ENCODE results near the gene ZSWIM6.

The ZSWIM6 gene

DNA sequence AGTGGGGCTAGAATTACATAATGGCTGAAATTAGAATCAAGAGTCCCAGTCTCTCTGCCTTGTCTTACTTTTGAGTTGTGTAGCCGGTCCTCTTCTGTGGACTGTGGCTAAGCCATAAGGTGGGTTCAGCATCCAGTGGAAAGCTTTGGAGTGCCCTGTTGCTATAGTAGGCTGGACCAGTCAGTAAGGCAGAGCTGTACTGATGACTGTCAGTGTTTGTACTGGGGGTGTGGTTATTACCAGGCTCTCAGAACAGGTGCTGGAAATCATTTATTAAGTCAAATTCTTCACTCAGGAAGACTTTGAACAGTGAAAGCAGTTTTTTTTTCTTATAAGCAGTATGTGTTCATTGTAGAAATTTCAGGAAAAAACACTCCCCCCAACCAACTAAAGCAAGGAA is 129.4 kb downstream of the ZSWIM6 start:
- Histone ChIP-seq H3K27me3 (replicated peaks; ENCODE audit: control insufficient read depth, insufficient read depth, low read length) (no peaks in the 10 kb centered on the region), H3K36me3 (ENCODE audit: control insufficient read depth, insufficient read depth, low read length) (no peaks in the 10 kb centered on the region), H3K4me3 (replicated peaks; ENCODE audit: low read depth, low read length) (no peak overlapping the region)
- DNase-seq (ENCODE audit: extremely low read depth, insufficient read length): no peak
- TF ChIP-seq, protein P1, sequence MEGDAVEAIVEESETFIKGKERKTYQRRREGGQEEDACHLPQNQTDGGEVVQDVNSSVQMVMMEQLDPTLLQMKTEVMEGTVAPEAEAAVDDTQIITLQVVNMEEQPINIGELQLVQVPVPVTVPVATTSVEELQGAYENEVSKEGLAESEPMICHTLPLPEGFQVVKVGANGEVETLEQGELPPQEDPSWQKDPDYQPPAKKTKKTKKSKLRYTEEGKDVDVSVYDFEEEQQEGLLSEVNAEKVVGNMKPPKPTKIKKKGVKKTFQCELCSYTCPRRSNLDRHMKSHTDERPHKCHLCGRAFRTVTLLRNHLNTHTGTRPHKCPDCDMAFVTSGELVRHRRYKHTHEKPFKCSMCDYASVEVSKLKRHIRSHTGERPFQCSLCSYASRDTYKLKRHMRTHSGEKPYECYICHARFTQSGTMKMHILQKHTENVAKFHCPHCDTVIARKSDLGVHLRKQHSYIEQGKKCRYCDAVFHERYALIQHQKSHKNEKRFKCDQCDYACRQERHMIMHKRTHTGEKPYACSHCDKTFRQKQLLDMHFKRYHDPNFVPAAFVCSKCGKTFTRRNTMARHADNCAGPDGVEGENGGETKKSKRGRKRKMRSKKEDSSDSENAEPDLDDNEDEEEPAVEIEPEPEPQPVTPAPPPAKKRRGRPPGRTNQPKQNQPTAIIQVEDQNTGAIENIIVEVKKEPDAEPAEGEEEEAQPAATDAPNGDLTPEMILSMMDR (IDR thresholded peaks at IDR 0.05; ENCODE audit: insufficient read depth, low read length, poor library complexity, severe bottlenecking): no peak

DNA sequence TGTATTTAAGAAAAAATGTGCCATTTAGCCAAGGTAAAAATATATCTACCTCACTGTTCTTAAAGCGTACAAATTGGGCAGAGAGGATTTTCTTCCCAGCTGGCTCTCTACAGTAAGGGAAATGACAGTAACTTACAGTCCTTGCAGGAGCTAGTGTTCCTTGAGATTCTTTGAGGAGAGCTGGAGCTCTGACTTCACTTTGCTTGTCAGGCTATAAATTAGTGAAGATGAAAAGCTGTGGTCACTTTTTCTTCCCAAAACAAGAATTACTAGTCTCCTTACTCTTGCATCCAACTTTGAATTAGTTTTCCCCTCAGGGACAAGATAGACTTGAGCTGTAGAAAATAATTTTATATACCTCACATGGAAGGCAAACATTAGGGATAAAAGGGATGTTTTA is 129.9 kb downstream of the ZSWIM6 start:
- H3K36me3 ChIP-seq (ENCODE audit: control insufficient read depth, insufficient read depth, low read length): no peaks in the 10 kb centered on the region
- no peaks in the 10 kb centered on the region for H3K27me3 ChIP-seq (replicated peaks; ENCODE audit: control insufficient read depth, insufficient read depth, low read length)
- no peak for DNase-seq (ENCODE audit: extremely low read depth, insufficient read length)
- TF ChIP-seq, protein P1 (IDR thresholded peaks at IDR 0.05; ENCODE audit: insufficient read depth, low read length, poor library complexity, severe bottlenecking): no peak
- no peak overlapping the region for H3K4me3 ChIP-seq (replicated peaks; ENCODE audit: low read depth, low read length)

DNA sequence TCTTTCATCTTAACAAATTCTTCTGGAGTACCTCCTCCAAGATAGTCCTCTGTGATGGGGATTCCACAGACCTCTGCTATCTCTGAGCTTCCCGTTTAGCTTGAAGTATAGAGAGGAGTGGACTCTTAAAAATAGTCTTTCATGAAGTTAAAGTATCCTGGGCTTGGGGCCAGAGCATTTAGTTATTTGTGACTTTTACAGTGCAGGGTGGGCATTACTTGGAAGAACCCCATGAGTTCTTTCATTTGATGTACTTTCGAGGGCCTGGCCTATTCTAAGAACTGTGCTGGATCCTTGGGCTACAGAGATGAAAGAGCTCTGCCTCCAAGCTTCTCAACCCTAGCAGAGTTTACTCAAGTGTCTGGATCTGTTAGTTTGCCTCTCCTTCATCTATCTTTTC is 131.5 kb downstream of the ZSWIM6 start:
- Histone ChIP-seq H3K4me3 (replicated peaks; ENCODE audit: low read depth, low read length) (no peak overlapping the region), H3K36me3 (ENCODE audit: control insufficient read depth, insufficient read depth, low read length) (no peaks in the 10 kb centered on the region), H3K27me3 (replicated peaks; ENCODE audit: control insufficient read depth, insufficient read depth, low read length) (no peaks in the 10 kb centered on the region)
- TF ChIP-seq, protein P1 (IDR thresholded peaks at IDR 0.05; ENCODE audit: insufficient read depth, low read length, poor library complexity, severe bottlenecking): no peak
- DNase-seq (ENCODE audit: extremely low read depth, insufficient read length): no peak

DNA sequence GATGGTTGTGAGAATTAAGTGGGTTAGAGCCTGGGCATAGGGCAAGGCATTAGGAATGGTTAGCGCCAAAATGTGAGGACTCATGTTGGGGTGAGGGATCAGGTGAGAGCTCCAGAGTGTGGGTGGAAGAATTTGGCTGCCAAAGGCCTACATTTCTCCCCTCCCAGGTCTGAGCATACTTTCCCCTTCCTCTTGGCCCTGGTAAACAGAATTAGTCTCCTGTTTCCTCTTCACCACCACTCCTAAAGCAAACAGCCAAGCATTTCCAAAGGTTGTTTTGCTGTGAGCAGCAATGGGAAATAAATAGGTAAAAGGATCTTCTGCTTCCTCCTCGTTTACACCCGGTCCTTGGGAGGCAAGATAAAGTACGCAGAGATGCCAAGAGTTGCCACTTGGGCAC is 132.5 kb downstream of the ZSWIM6 start:
- DNase-seq (ENCODE audit: extremely low read depth, insufficient read length): no peak
- Histone ChIP-seq H3K27me3 (replicated peaks; ENCODE audit: control insufficient read depth, insufficient read depth, low read length) (no peaks in the 10 kb centered on the region), H3K4me3 (replicated peaks; ENCODE audit: low read depth, low read length) (no peak overlapping the region), H3K36me3 (ENCODE audit: control insufficient read depth, insufficient read depth, low read length) (no peaks in the 10 kb centered on the region)
- TF ChIP-seq, protein P1 (IDR thresholded peaks at IDR 0.05; ENCODE audit: insufficient read depth, low read length, poor library complexity, severe bottlenecking): no peak

DNA sequence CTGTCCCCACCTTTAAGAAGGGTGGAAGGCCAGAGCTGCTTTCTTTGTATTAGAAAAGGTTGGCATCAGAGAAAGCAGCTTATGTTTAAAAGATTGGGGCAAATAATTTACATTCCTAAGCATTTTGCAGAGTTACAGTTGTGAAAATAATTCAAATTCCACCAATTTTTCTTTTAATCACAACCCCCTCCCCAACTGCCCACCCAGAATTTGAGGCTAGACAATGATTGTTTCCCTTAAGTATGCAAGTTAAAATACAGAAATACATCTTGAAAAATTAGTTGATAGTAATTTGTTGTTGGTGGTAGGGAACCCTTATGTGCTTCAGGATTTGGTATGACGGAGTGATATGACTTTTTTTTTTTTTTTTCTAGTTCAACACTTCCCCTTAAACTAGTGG is 133.0 kb downstream of the ZSWIM6 start:
- H3K4me3 ChIP-seq (replicated peaks; ENCODE audit: low read depth, low read length): no peak overlapping the region
- no peaks in the 10 kb centered on the region for H3K27me3 ChIP-seq (replicated peaks; ENCODE audit: control insufficient read depth, insufficient read depth, low read length)
- no peaks in the 10 kb centered on the region for H3K36me3 ChIP-seq (ENCODE audit: control insufficient read depth, insufficient read depth, low read length)
- no peak for DNase-seq (ENCODE audit: extremely low read depth, insufficient read length)
- TF ChIP-seq, protein P1 (IDR thresholded peaks at IDR 0.05; ENCODE audit: insufficient read depth, low read length, poor library complexity, severe bottlenecking): no peak

DNA sequence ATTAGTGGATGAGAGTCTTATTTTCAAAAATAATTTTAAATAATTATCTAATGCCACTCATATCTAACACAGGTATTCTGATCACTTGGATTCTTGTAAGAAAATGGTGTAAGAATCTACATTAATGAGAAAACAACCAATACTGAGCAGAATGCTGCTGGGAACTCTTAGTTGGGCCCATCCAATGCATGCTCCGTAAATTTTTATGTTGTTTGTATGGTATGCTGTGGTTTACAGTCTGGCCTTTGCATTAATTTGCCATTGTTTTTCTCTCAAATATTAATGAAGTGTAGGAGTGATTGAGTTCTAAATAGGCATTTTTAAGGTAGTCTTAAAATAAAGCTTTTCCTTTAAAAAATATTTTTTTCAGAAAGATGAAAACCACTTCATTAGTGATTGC is 133.4 kb downstream of the ZSWIM6 start:
- no peaks in the 10 kb centered on the region for H3K36me3 ChIP-seq (ENCODE audit: control insufficient read depth, insufficient read depth, low read length)
- no peak overlapping the region for H3K4me3 ChIP-seq (replicated peaks; ENCODE audit: low read depth, low read length)
- DNase-seq (ENCODE audit: extremely low read depth, insufficient read length): no peak
- H3K27me3 ChIP-seq (replicated peaks; ENCODE audit: control insufficient read depth, insufficient read depth, low read length): no peaks in the 10 kb centered on the region
- TF ChIP-seq, protein P1 (IDR thresholded peaks at IDR 0.05; ENCODE audit: insufficient read depth, low read length, poor library complexity, severe bottlenecking): no peak
